AG04450 (cell line): ENCODE measurements around the gene NTM. TPM values are rescaled to one million over a fixed set of nuclear protein-coding genes. Genes with fewer than 3 reads are reported as not detected.

Source experiments
- CTCF ChIA-PET: fragments of 300-600, 350-600 bp; formaldehyde crosslinking; extraction: SDS; loops from one replicate; lab custom pipeline; 2022; ENCODE audit warnings: antibody characterized with exemption, inconsistent platforms; lab: Charles Lee
- POLR2A ChIA-PET: fragments of 350-600 bp; formaldehyde crosslinking; extraction: SDS; loops from one replicate; lab custom pipeline; 2021; ENCODE audit warnings: antibody characterized with exemption, inconsistent platforms; lab: Yijun Ruan, JAX
- DNase-seq: peaks from one replicate; pipeline ENCODE4 v3.0.0-alpha.2; 2011; ENCODE audit warnings: low read depth, low spot score
- H3K27ac ChIP-seq: one replicate; pipeline ENCODE4 v1.5.1; 2012; ENCODE audit warnings: low read depth, low read length, control low read depth
- H3K27me3 ChIP-seq: one replicate; pipeline ENCODE4 v1.6.0; 2012; ENCODE audit warnings: low read length; ENCODE audit not compliant: control insufficient read depth, insufficient read depth
- H3K4me3 ChIP-seq: 2 replicates; pipeline ENCODE4 v1.5.1; 2011; ENCODE audit warnings: mild to moderate bottlenecking, low read depth, low read length, control low read depth
- H3K9me3 ChIP-seq: 2 replicates; pipeline ENCODE4 v1.5.1; 2012; ENCODE audit warnings: low read length; ENCODE audit not compliant: control insufficient read depth, insufficient read depth
- CTCF ChIP-seq: IDR thresholded peaks from 2 replicates; pipeline ENCODE4 v1.5.1; 2011; ENCODE audit warnings: low read depth, low read length, control low read depth, inconsistent platforms
- polyA plus RNA-seq: library from polyadenylated mRNA; depleted of rRNA; stranded (reverse); fragments of >200 nt; gene quantifications from 2 replicates; pipeline ENCODE4 v1.2.3, GENCODE V29; 2011

The NTM gene
- polyA plus RNA-seq, 1 experiment: 26.9 TPM

GRCh38 chr11:132202621-132203020, 832.2 kb downstream of the NTM start:
- Histone ChIP-seq H3K27me3 (no peaks in the 10 kb centered on the region), H3K27ac (no peak overlapping the region), H3K4me3 (no peak overlapping the region), H3K9me3 (no peaks in the 10 kb centered on the region)
- ChIA-PET CTCF (no interaction called here), POLR2A (no interaction called here)
- TF ChIP-seq CTCF: no peak
- no peak for DNase-seq

- TF ChIP-seq CTCF: no peak
- H3K4me3 ChIP-seq: no peak overlapping the region
- no peak for DNase-seq
- CTCF ChIA-PET: interaction anchor here (1.6 kb wide), 1 partner anchor 337 kb away, joined by 4 read pairs; no protein-coding TSS in a partner anchor
- H3K27ac ChIP-seq: no peak overlapping the region
- no peaks in the 10 kb centered on the region for H3K27me3 ChIP-seq
- POLR2A ChIA-PET: no interaction called here
- no peaks in the 10 kb centered on the region for H3K9me3 ChIP-seq
Observed at GRCh38 chr11:132205006-132205405, 834.6 kb downstream of the NTM start.

GRCh38 chr11:132205496-132205895, 835.1 kb downstream of the NTM start:
- H3K4me3 ChIP-seq: no peak overlapping the region
- ChIA-PET POLR2A (no interaction called here), CTCF (no interaction called here)
- no peaks in the 10 kb centered on the region for H3K27me3 ChIP-seq
- TF ChIP-seq CTCF: no peak
- no peak for DNase-seq
- no peak overlapping the region for H3K27ac ChIP-seq
- H3K9me3 ChIP-seq: no peaks in the 10 kb centered on the region

- no peak for TF ChIP-seq CTCF
- POLR2A ChIA-PET: no interaction called here
- DNase-seq: no peak
- H3K27me3 ChIP-seq: no peaks in the 10 kb centered on the region
- CTCF ChIA-PET: no interaction called here
- H3K4me3 ChIP-seq: no peak overlapping the region
- H3K27ac ChIP-seq: no peak overlapping the region
- no peaks in the 10 kb centered on the region for H3K9me3 ChIP-seq
Observed at GRCh38 chr11:132206993-132207392, 836.6 kb downstream of the NTM start.

GRCh38 chr11:132208477-132209055, 838.2 kb downstream of the NTM start:
- Histone ChIP-seq H3K4me3 (no peak overlapping the region), H3K27ac (no peak overlapping the region), H3K9me3 (no peaks in the 10 kb centered on the region), H3K27me3 (no peaks in the 10 kb centered on the region)
- ChIA-PET CTCF (no interaction called here), POLR2A (no interaction called here)
- no peak for TF ChIP-seq CTCF
- no peak for DNase-seq
